Fibroblast of pulmonary artery (primary cell): ENCODE data around the gene ESM1.

Experiments
- DNase-seq: peaks from one replicate; pipeline ENCODE4 v3.0.0-alpha.2; 2010; ENCODE audit warnings: low read depth
- H3K4me3 ChIP-seq: replicated peaks from 2 replicates; pipeline ENCODE4 v1.5.1; 2011; ENCODE audit warnings: low read depth, mild to moderate bottlenecking, control low read depth, low read length, moderate library complexity
- CTCF ChIP-seq: IDR thresholded peaks from 2 replicates; pipeline ENCODE4 v1.5.1; 2011; ENCODE audit warnings: mild to moderate bottlenecking, control low read depth, low read length, inconsistent platforms; ENCODE audit errors: missing control alignments

The ESM1 gene

GRCh38 chr5:54988218-54988617 is 2.8 kb upstream of the ESM1 start:
- no peak for TF ChIP-seq CTCF
- DNase-seq, result no peak
- H3K4me3 ChIP-seq, result no peak overlapping the region

GRCh38 chr5:54986269-54986654 is 869 bp upstream of the ESM1 start:
- no peak for DNase-seq
- no peak for TF ChIP-seq CTCF
- H3K4me3 ChIP-seq, result no peak overlapping the region

GRCh38 chr5:54981928-54982327 is 3.5 kb downstream of the ESM1 start:
- TF ChIP-seq CTCF, result no peak
- no peak for DNase-seq
- no peak overlapping the region for H3K4me3 ChIP-seq

GRCh38 chr5:54975701-54976100 is 9.7 kb downstream of the ESM1 start:
- H3K4me3 ChIP-seq, result no peak overlapping the region
- no peak for DNase-seq
- TF ChIP-seq CTCF, result no peak

- TF ChIP-seq CTCF, result no peak
- no peak overlapping the region for H3K4me3 ChIP-seq
- no peak for DNase-seq
Observed at GRCh38 chr5:54969856-54970828, 15.3 kb downstream of the ESM1 start.

GRCh38 chr5:54969242-54969641 is 16.2 kb downstream of the ESM1 start:
- H3K4me3 ChIP-seq, result no peak overlapping the region
- no peak for DNase-seq
- TF ChIP-seq CTCF, result no peak

- TF ChIP-seq CTCF, result no peak
- no peak overlapping the region for H3K4me3 ChIP-seq
- DNase-seq, result peak; percentile 17
Observed at GRCh38 chr5:54965806-54966205, 19.6 kb downstream of the ESM1 start.
